Upper lobe of right lung (tissue), 1 donor: ENCODE data around the gene HDGFL3. TPM values are rescaled to one million over a fixed set of nuclear protein-coding genes. Genes with fewer than 3 reads are reported as not detected.
A peak's percentile ranks its signal among the peaks of the same experiment; 100 is the strongest.

Experiments
- ATAC-seq: fragments of 200-7000 bp; cut with Tn5 transposase; one replicate; pipeline ENCODE4 v1.9.1; 2020; ENCODE audit warnings: mild to moderate bottlenecking, moderate library complexity
- DNase-seq: peaks from one replicate; pipeline ENCODE4 v3.0.0-alpha.2; 2020
- H3K27ac ChIP-seq: fragments of 200-600 bp; one replicate; pipeline ENCODE4 v1.8.0; 2022
- H3K27me3 ChIP-seq: fragments of 200-600 bp; one replicate; pipeline ENCODE4 v1.8.0; 2022; ENCODE audit warnings: mild to moderate bottlenecking
- H3K36me3 ChIP-seq: fragments of 200-600 bp; one replicate; pipeline ENCODE4 v1.8.0; 2022
- H3K4me1 ChIP-seq: fragments of 200-600 bp; one replicate; pipeline ENCODE4 v1.8.0; 2022
- H3K4me3 ChIP-seq: fragments of 200-600 bp; one replicate; pipeline ENCODE4 v1.8.0; 2022; ENCODE audit warnings: mild to moderate bottlenecking
- H3K9me3 ChIP-seq: fragments of 200-600 bp; one replicate; pipeline ENCODE4 v1.8.0; 2022
- intact Hi-C: fragments of 100-400 bp; cut with DNase I; formaldehyde crosslinking; loops from one replicate; pipeline ENCODE4 v1.11.0; 2022
- total RNA-seq: library from RNA; stranded (reverse); fragmentation: NEBNext Ultra II Directional; extraction: Animal tissue kit (Norgen Biotek cat#: 25700); gene quantifications from one replicate; pipeline ENCODE4 v1.2.1, GENCODE V29; 2021
- TF ChIP-seq, protein P1 (sequence below): fragments of 200-600 bp; IDR thresholded peaks from one replicate; pipeline ENCODE4 v1.8.0; 2022; ENCODE audit warnings: antibody characterized with exemption
- donor health status: DM: no; HTN: yes; CAD: no; lungs with severe emphysema.

The HDGFL3 gene
- total RNA-seq, 1 donor from 2014 or later, result 40.3 TPM

DNA sequence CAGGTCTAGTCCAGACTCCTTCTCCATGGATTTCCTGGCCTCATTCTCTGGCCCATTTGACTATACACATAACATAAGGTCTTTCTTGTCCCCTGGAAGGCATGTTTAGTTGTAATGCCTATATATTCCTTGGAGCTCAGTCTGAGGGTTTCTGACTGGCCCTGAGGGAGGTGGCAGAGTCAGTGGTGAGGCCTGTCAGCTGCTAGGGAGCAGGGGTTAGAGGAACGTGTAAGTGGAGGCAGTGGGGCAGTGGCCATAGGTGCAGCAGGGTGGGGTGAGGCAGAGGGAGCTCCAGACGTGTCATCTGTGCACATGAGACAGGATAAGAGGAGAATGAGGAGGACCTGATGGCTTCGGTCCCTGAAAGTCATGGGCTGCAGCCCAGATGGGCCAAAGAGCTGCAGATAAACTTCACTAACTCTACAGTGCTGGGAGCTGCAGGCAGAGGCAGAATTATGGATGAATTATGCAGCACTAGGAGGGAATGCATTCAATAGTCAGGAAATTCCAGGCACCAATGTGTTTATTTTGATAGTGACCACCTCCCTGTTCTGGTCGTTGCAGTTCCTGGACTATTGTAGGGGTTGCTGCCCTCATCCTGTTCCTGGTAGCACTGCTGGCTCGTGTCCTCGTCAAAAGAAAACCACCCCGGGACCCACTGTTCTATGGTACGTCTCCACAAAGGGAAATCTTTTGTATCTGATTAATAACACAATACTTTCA, 95.2 kb downstream of the HDGFL3 start:
- intact Hi-C loops, result no loop called here
- H3K4me3 ChIP-seq, result no peak overlapping the region
- H3K4me1 ChIP-seq, result peaks cover 22% of the 10 kb centered on the region
- no peaks in the 10 kb centered on the region for H3K27me3 ChIP-seq
- ATAC-seq, result peak; percentile 6
- peak overlapping the region; percentile 24 for H3K27ac ChIP-seq
- H3K9me3 ChIP-seq, result no peaks in the 10 kb centered on the region
- peaks cover 20% of the 10 kb centered on the region for H3K36me3 ChIP-seq
- no peak for DNase-seq
- TF ChIP-seq, protein P1, sequence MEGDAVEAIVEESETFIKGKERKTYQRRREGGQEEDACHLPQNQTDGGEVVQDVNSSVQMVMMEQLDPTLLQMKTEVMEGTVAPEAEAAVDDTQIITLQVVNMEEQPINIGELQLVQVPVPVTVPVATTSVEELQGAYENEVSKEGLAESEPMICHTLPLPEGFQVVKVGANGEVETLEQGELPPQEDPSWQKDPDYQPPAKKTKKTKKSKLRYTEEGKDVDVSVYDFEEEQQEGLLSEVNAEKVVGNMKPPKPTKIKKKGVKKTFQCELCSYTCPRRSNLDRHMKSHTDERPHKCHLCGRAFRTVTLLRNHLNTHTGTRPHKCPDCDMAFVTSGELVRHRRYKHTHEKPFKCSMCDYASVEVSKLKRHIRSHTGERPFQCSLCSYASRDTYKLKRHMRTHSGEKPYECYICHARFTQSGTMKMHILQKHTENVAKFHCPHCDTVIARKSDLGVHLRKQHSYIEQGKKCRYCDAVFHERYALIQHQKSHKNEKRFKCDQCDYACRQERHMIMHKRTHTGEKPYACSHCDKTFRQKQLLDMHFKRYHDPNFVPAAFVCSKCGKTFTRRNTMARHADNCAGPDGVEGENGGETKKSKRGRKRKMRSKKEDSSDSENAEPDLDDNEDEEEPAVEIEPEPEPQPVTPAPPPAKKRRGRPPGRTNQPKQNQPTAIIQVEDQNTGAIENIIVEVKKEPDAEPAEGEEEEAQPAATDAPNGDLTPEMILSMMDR, result no peak

DNA sequence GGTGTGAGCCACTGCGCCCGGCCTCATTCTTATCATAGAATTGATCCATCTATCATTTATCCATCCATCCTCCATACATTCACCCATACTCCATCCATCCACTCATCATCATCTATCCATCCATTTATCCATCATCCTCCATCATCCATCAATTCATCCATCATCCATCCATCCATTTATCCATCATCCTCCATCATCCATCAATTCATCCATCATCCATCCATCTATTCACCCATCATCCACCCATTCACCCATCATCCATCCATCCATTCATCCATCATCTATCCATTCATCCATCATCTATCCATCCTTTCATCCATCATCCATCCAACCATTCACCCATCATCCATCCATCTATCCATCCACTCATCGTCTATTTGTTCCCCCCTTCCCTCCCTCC, 96.5 kb downstream of the HDGFL3 start:
- Histone ChIP-seq H3K36me3 (peaks cover 15% of the 10 kb centered on the region), H3K4me1 (peaks cover 22% of the 10 kb centered on the region), H3K9me3 (no peaks in the 10 kb centered on the region), H3K4me3 (no peak overlapping the region), H3K27me3 (no peaks in the 10 kb centered on the region), H3K27ac (peak overlapping the region; percentile 0)
- DNase-seq (no peak), ATAC-seq (no peak)
- TF ChIP-seq, protein P1, result no peak
- intact Hi-C loops, result no loop called here

DNA sequence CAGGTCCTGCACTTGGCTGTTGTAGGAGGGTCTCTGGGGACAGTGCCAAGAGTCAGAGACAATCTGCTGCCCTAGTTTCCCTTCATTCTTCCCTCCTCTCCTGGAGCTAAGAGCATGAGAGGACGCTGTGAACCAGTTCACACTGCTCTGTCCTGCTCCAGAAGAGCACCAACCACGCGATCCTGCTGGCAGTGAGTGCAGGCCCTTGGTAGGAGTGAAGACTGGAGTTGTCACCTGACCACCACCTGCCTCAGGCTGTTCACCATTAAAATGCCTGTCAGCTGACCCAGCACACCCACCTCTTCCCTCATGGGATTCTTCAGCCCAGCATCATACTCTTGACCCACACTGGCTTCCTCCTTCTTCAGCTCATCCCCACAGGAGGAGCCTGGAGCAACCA, 97.2 kb downstream of the HDGFL3 start:
- Histone ChIP-seq H3K4me1 (peaks cover 22% of the 10 kb centered on the region), H3K9me3 (no peaks in the 10 kb centered on the region), H3K4me3 (no peak overlapping the region), H3K27me3 (no peaks in the 10 kb centered on the region), H3K36me3 (peaks cover 8% of the 10 kb centered on the region), H3K27ac (no peak overlapping the region)
- DNase-seq (no peak), ATAC-seq (peak; percentile 19)
- TF ChIP-seq, protein P1, result no peak
- intact Hi-C loops, result no loop called here

DNA sequence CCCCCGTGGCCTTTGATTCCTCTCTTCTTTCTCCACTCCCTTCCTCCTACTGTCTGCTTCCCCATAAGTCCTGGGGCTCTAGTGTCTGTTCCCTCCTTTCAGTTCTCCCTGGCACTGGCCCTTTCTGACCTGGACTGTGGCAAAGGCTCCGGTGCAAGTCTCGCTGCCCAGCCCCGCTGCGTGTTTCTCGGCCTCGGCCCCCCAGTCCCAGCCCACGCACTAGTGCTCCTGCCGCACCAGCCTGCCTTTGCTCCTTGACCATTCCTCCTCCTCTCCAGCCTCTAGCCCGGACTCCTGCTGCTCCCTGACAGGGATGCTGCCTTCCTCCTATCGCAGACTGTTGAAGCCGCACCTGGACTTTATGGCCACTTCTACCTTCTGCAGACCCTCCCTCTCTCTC, 98.1 kb downstream of the HDGFL3 start:
- no peaks in the 10 kb centered on the region for H3K27me3 ChIP-seq
- ATAC-seq (peak; percentile 4), DNase-seq (no peak)
- intact Hi-C loops, result no loop called here
- TF ChIP-seq, protein P1, result no peak
- peak overlapping the region; percentile 87 for H3K27ac ChIP-seq
- peak overlapping the region; percentile 10 for H3K4me3 ChIP-seq
- peaks cover 18% of the 10 kb centered on the region for H3K4me1 ChIP-seq
- H3K9me3 ChIP-seq, result no peaks in the 10 kb centered on the region
- H3K36me3 ChIP-seq, result peaks cover under 1% of the 10 kb centered on the region

DNA sequence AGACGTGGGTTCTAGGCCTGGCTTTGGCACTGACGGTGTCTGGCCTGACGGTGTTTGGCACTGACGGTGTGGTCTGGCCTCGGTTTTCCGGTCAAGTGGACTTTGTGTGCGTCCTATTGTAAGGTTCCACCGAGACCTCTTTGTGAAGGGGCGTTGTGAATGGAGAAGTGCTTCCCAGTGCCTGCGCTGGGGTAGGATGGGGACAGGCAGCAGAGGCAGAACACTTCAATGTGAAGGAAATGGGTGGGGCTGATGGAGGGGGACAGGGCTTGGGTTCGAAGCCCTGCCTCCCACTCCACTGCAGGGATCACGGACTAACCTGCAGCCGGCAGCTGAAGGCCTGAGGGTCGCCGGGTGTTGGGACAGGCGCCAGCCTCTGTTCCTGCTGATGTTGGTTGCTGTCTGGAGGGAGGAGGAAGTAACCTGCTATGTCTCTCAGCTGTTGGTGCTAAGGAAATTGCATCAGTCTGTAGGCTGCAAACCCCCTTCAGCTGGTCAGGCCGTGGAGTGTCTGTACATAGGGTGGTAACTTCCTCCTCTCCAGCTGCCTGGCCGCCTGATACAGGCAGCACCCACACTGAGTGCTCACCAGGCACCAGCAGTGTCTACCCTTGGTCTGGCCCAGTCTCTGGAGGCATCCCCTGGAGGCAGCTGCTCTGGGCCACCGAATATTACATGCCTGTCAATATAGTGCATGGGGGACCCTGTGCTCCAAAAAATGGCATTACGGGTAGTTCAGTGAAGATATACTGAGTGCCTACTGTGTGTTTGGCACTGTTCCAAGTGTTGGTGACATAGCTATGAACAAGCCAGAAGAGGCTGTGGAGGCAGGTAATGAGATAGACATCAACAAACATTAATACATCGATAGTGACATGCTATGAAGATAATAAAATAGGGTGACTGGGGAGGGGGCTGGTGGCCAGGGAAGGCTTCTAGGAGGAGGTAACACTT, 99.1 kb downstream of the HDGFL3 start:
- ATAC-seq (peak; percentile 87), DNase-seq (peak; percentile 84)
- Histone ChIP-seq H3K27me3 (no peaks in the 10 kb centered on the region), H3K4me3 (peak overlapping the region; percentile 67), H3K27ac (peak overlapping the region; percentile 87), H3K9me3 (no peaks in the 10 kb centered on the region), H3K36me3 (no peaks in the 10 kb centered on the region), H3K4me1 (peaks cover 12% of the 10 kb centered on the region)
- intact Hi-C loops, result no loop called here
- TF ChIP-seq, protein P1, result no peak
